Fibroblast of upper back skin (primary cell): ENCODE measurements around the gene NAGK.
"Not testable (repeated sequence)": the region's sequence is repeated elsewhere in the genome, so short reads cannot be mapped to it uniquely, and the experiment has no call there.

Experiments used
- DNase-seq: peaks from one replicate; pipeline ENCODE4 v3.0.0-alpha.2; 2013

The NAGK gene

GRCh38 chr2:71070294-71071093 is 2.0 kb downstream of the NAGK start:
- DNase-seq: peak; percentile 38

- DNase-seq: no peak
Observed at GRCh38 chr2:71071681-71072398, 3.4 kb downstream of the NAGK start.

- DNase-seq: no peak
Observed at GRCh38 chr2:71072492-71072891, 4.0 kb downstream of the NAGK start.

GRCh38 chr2:71073475-71073874 is 5.0 kb downstream of the NAGK start:
- no peak for DNase-seq

- no peak for DNase-seq
Observed at GRCh38 chr2:71074893-71075395, 6.5 kb downstream of the NAGK start.

- DNase-seq: no peak
Observed at GRCh38 chr2:71078624-71079023, 10.2 kb downstream of the NAGK start.

- DNase-seq: no peak
Observed at GRCh38 chr2:71082402-71083252, 14.2 kb downstream of the NAGK start.

- not testable (repeated sequence) for DNase-seq
Observed at GRCh38 chr2:71083297-71083696, 14.8 kb downstream of the NAGK start.

- not testable (repeated sequence) for DNase-seq
Observed at GRCh38 chr2:71083752-71084312, 15.4 kb downstream of the NAGK start.

GRCh38 chr2:71085325-71086003 is 17.0 kb downstream of the NAGK start:
- not testable (repeated sequence) for DNase-seq

GRCh38 chr2:71089475-71089874 is 21.0 kb downstream of the NAGK start:
- DNase-seq: not testable (repeated sequence)

- not testable (repeated sequence) for DNase-seq
Observed at GRCh38 chr2:71091808-71092207, 23.4 kb downstream of the NAGK start.

GRCh38 chr2:71092491-71093260 is 24.2 kb downstream of the NAGK start:
- DNase-seq: not testable (repeated sequence)

GRCh38 chr2:71100195-71100964 is 31.9 kb downstream of the NAGK start:
- DNase-seq: peak; percentile 55

GRCh38 chr2:71101656-71102055 is 33.2 kb downstream of the NAGK start:
- peak; percentile 95 for DNase-seq

GRCh38 chr2:71102981-71103681 is 34.7 kb downstream of the NAGK start:
- no peak for DNase-seq

- DNase-seq: no peak
Observed at GRCh38 chr2:71103809-71104208, 35.4 kb downstream of the NAGK start.

- DNase-seq: not testable (repeated sequence)
Observed at GRCh38 chr2:71106463-71106862, 38.0 kb downstream of the NAGK start.

GRCh38 chr2:71108091-71108490 is 39.6 kb downstream of the NAGK start:
- DNase-seq: no peak

GRCh38 chr2:71113843-71114242 is 45.4 kb downstream of the NAGK start:
- no peak for DNase-seq
